NCI-H446 treated with DMSO at 0.1 percent for 48 hours (cell line): ENCODE data around the gene SLC5A10.

Source experiments
- DNase-seq: peaks from one replicate; lab custom pipeline; 2025; lab: John Stamatoyannopoulos, UW

SLC5A10 gene

GRCh38 chr17:18984273-18985114, 32.5 kb downstream of the SLC5A10 start:
- DNase-seq: no peak

GRCh38 chr17:18985475-18985874, 33.5 kb downstream of the SLC5A10 start:
- DNase-seq: no peak

- no peak for DNase-seq
Observed at GRCh38 chr17:18986541-18987229, 34.7 kb downstream of the SLC5A10 start.

GRCh38 chr17:18987230-18987610, 35.3 kb downstream of the SLC5A10 start:
- no peak for DNase-seq

GRCh38 chr17:18987862-18988545, 36.0 kb downstream of the SLC5A10 start:
- DNase-seq: no peak

GRCh38 chr17:18988546-18989173, 36.7 kb downstream of the SLC5A10 start:
- DNase-seq: no peak

GRCh38 chr17:18990331-18990730, 38.4 kb downstream of the SLC5A10 start:
- peak; percentile 58 for DNase-seq

GRCh38 chr17:18991531-18992315, 39.8 kb downstream of the SLC5A10 start:
- DNase-seq: no peak

GRCh38 chr17:18992454-18993130, 40.6 kb downstream of the SLC5A10 start:
- DNase-seq: no peak

- DNase-seq: no peak
Observed at GRCh38 chr17:18993905-18994526, 42.1 kb downstream of the SLC5A10 start.

GRCh38 chr17:18994631-18995030, 42.7 kb downstream of the SLC5A10 start:
- no peak for DNase-seq

GRCh38 chr17:18995220-18995619, 43.3 kb downstream of the SLC5A10 start:
- no peak for DNase-seq

GRCh38 chr17:18996458-18996857, 44.5 kb downstream of the SLC5A10 start:
- no peak for DNase-seq

- no peak for DNase-seq
Observed at GRCh38 chr17:18997650-18998196, 45.8 kb downstream of the SLC5A10 start.

- DNase-seq: no peak
Observed at GRCh38 chr17:18999394-18999793, 47.4 kb downstream of the SLC5A10 start.

- no peak for DNase-seq
Observed at GRCh38 chr17:18999911-19000310, 47.9 kb downstream of the SLC5A10 start.

- no peak for DNase-seq
Observed at GRCh38 chr17:19000531-19001325, 48.8 kb downstream of the SLC5A10 start.

GRCh38 chr17:19001907-19002590, 50.1 kb downstream of the SLC5A10 start:
- DNase-seq: no peak
